Spleen (tissue), 7 donors: ENCODE measurements around the gene CCDC88C.

Experiments used
- POLR2A ChIP-seq, 3 donors: fragments of 450-650 bp; IDR thresholded peaks; one replicate each; pipeline ENCODE4 v1.5.1; 2017; ENCODE audit warnings: antibody characterized with exemption in 3 of 3, mild to moderate bottlenecking in 1 of 3
- TF ChIP-seq, protein P1 (sequence below), 11 experiments: fragments of 200-600 bp in 7 of 11; fragments of 450-650 bp in 4 of 11; sonication (generic) in 4 of 11; IDR thresholded peaks in 8 of 11; conservative IDR thresholded peaks in 3 of 11; 1 replicate in 7 of 11; 2 replicates in 4 of 11; pipeline versions ENCODE4 v1.4.0 to v1.8.0; 2016 to 2021; ENCODE audit warnings: antibody characterized with exemption in 11 of 11, inconsistent platforms in 4 of 11, mild to moderate bottlenecking in 1 of 11
- donor health status: DM: no; HTN: no; CAD: no; lungs with moderate emphysema.
- donor health status: DM: no; HTN: no; CAD: no.
- donor health status: DM: no; HTN: no; CAD: no.

DNA sequence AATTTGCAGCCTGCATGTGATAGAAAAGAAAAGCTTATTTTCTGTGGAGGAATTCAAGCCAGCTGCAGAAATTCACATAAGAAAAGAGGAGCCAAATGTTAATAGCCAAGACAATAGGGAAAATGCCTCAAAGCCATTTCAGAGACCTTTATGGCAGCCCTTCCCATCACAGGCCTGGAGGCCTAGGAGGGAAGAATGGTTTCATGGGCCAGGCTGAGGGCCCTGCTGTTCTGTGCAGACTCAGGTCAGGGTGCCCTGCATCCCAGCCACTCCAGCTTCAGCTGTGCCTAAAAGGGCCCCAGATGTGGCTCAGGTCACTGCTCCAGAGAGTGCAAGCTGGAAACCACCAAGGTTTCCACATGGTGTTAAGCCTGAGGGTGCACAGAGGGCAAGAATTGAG lies 21.2 kb upstream of the CCDC88C start:
- TF ChIP-seq, protein P1, sequence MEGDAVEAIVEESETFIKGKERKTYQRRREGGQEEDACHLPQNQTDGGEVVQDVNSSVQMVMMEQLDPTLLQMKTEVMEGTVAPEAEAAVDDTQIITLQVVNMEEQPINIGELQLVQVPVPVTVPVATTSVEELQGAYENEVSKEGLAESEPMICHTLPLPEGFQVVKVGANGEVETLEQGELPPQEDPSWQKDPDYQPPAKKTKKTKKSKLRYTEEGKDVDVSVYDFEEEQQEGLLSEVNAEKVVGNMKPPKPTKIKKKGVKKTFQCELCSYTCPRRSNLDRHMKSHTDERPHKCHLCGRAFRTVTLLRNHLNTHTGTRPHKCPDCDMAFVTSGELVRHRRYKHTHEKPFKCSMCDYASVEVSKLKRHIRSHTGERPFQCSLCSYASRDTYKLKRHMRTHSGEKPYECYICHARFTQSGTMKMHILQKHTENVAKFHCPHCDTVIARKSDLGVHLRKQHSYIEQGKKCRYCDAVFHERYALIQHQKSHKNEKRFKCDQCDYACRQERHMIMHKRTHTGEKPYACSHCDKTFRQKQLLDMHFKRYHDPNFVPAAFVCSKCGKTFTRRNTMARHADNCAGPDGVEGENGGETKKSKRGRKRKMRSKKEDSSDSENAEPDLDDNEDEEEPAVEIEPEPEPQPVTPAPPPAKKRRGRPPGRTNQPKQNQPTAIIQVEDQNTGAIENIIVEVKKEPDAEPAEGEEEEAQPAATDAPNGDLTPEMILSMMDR (IDR thresholded peaks at IDR 0.05 in 8 of 11, conservative IDR thresholded peaks at IDR 0.05 in 3 of 11) = no peak
- TF ChIP-seq POLR2A (IDR thresholded peaks at IDR 0.05) = no peak
